BLaER1 (cell line): Measurements from ENCODE around the gene TRPM8.

ENCODE experiments used
- H3K27ac ChIP-seq: shearing (Covaris generic); formaldehyde crosslinking; 2 replicates; pipeline ENCODE4 v1.8.1; 2022
- H3K27me3 ChIP-seq: shearing (Covaris generic); formaldehyde crosslinking; 2 replicates; pipeline ENCODE4 v1.8.1; 2022
- H3K36me3 ChIP-seq: shearing (Covaris generic); formaldehyde crosslinking; 2 replicates; pipeline ENCODE4 v1.8.1; 2022
- H3K4me1 ChIP-seq: shearing (Covaris generic); formaldehyde crosslinking; 2 replicates; pipeline ENCODE4 v1.8.1; 2022
- H3K4me2 ChIP-seq: shearing (Covaris generic); formaldehyde crosslinking; 2 replicates; pipeline ENCODE4 v1.8.1; 2022
- H3K4me3 ChIP-seq: shearing (Covaris generic); formaldehyde crosslinking; 2 replicates; pipeline ENCODE4 v1.8.1; 2022
- H3K9ac ChIP-seq: shearing (Covaris generic); formaldehyde crosslinking; 2 replicates; pipeline ENCODE4 v1.8.1; 2022
- H3K9me3 ChIP-seq: shearing (Covaris generic); formaldehyde crosslinking; 2 replicates; pipeline ENCODE4 v1.8.1; 2022
- H4K20me1 ChIP-seq: shearing (Covaris generic); formaldehyde crosslinking; 2 replicates; pipeline ENCODE4 v1.8.1; 2022
- Cebpa-rat ChIP-seq: shearing (Covaris generic); IDR thresholded peaks from 2 replicates; pipeline ENCODE4 v1.8.1; 2022

Gene TRPM8

GRCh38 chr2:234051374-234052070 is 134.3 kb downstream of the TRPM8 start:
- Histone ChIP-seq H3K36me3 (no peaks in the 10 kb centered on the region), H4K20me1 (no peaks in the 10 kb centered on the region), H3K27ac (no peak overlapping the region), H3K4me2 (no peak overlapping the region), H3K9ac (no peak overlapping the region), H3K27me3 (no peaks in the 10 kb centered on the region), H3K4me1 (0 out of 2 replicates have a peak, but pooled peaks cover 4% of the 10 kb centered on the region), H3K4me3 (no peak overlapping the region), H3K9me3 (peaks cover 19% of the 10 kb centered on the region)
- TF ChIP-seq Cebpa-rat = no peak

GRCh38 chr2:234058881-234059280 is 141.7 kb downstream of the TRPM8 start:
- Histone ChIP-seq H3K27me3 (no peaks in the 10 kb centered on the region), H3K9ac (no peak overlapping the region), H3K4me1 (peaks cover 9% of the 10 kb centered on the region; the same call in 1 of the 2 replicates), H3K9me3 (peaks cover 30% of the 10 kb centered on the region), H3K4me2 (no peak overlapping the region), H3K36me3 (no peaks in the 10 kb centered on the region), H3K27ac (no peak overlapping the region), H4K20me1 (no peaks in the 10 kb centered on the region), H3K4me3 (no peak overlapping the region)
- TF ChIP-seq Cebpa-rat = no peak

- H3K4me1 ChIP-seq = peaks cover 8% of the 10 kb centered on the region
- H3K4me2 ChIP-seq = no peak overlapping the region
- H3K36me3 ChIP-seq = no peaks in the 10 kb centered on the region
- H3K4me3 ChIP-seq = no peak overlapping the region
- no peaks in the 10 kb centered on the region for H4K20me1 ChIP-seq
- H3K9me3 ChIP-seq = peaks cover 17% of the 10 kb centered on the region
- H3K27me3 ChIP-seq = no peaks in the 10 kb centered on the region
- H3K27ac ChIP-seq = no peak overlapping the region
- no peak for TF ChIP-seq Cebpa-rat
- no peak overlapping the region for H3K9ac ChIP-seq
Observed at GRCh38 chr2:234060236-234060635, 143.1 kb downstream of the TRPM8 start.

- Histone ChIP-seq H3K9me3 (peaks cover 26% of the 10 kb centered on the region), H3K27ac (no peak overlapping the region), H3K27me3 (no peaks in the 10 kb centered on the region), H3K4me2 (no peak overlapping the region), H3K9ac (no peak overlapping the region), H3K36me3 (no peaks in the 10 kb centered on the region), H3K4me1 (peaks cover 15% of the 10 kb centered on the region), H4K20me1 (no peaks in the 10 kb centered on the region), H3K4me3 (no peak overlapping the region)
- TF ChIP-seq Cebpa-rat = no peak
Observed at GRCh38 chr2:234061624-234062257, 144.6 kb downstream of the TRPM8 start.

- H3K27me3 ChIP-seq = no peaks in the 10 kb centered on the region
- H3K4me3 ChIP-seq = no peak overlapping the region
- H3K9ac ChIP-seq = no peak overlapping the region
- no peak for TF ChIP-seq Cebpa-rat
- no peaks in the 10 kb centered on the region for H3K36me3 ChIP-seq
- H4K20me1 ChIP-seq = no peaks in the 10 kb centered on the region
- no peak overlapping the region for H3K27ac ChIP-seq
- H3K4me1 ChIP-seq = peaks cover 31% of the 10 kb centered on the region
- H3K4me2 ChIP-seq = no peak overlapping the region
- H3K9me3 ChIP-seq = peaks cover 41% of the 10 kb centered on the region
Observed at GRCh38 chr2:234066587-234066986, 149.4 kb downstream of the TRPM8 start.
